ENCODE results near the gene JARID2. TPM values are rescaled to one million over a fixed set of nuclear protein-coding genes. Genes with fewer than 3 reads are reported as not detected.

JARID2 gene
- total RNA-seq, 2 experiments from 2014 or later: 19.0 to 19.5 TPM

- ChIA-PET POLR2A (interaction anchor here (0.5 to 1.8 kb wide), 7 partner anchors 8 to 387 kb away, joined by 3 to 4 read pairs (median 3); no protein-coding TSS in a partner anchor), CTCF (ENCODE audit: unreplicated experiment) (no interaction called here)
- no peaks in the 10 kb centered on the region for H3K9me2 ChIP-seq (ENCODE audit: insufficient read depth, low read length)
- no peaks in the 10 kb centered on the region for H3K36me3 ChIP-seq (ENCODE audit: insufficient read depth, low read length)
- H3K9me3 ChIP-seq (ENCODE audit: low read length): no peaks in the 10 kb centered on the region
- peak overlapping the region; percentile 47 for H3K4me2 ChIP-seq (ENCODE audit: low read length)
- no TSS peak for BruUV-seq (replicated peaks)
- no peaks in the 10 kb centered on the region for H4K20me1 ChIP-seq (ENCODE audit: insufficient read depth, low read length)
- no peak overlapping the region for H3K4me3 ChIP-seq (ENCODE audit: low read depth, low read length, poor library complexity, severe bottlenecking)
- H3K79me2 ChIP-seq (ENCODE audit: insufficient read depth, low read depth, low read length): no peaks in the 10 kb centered on the region
- H3K4me1 ChIP-seq (ENCODE audit: insufficient read depth, low read length, poor library complexity, severe bottlenecking): peaks cover 33% of the 10 kb centered on the region
- no peak overlapping the region for H3K27ac ChIP-seq (ENCODE audit: low read depth, low read length, poor library complexity, severe bottlenecking)
- TF ChIP-seq, protein P1, sequence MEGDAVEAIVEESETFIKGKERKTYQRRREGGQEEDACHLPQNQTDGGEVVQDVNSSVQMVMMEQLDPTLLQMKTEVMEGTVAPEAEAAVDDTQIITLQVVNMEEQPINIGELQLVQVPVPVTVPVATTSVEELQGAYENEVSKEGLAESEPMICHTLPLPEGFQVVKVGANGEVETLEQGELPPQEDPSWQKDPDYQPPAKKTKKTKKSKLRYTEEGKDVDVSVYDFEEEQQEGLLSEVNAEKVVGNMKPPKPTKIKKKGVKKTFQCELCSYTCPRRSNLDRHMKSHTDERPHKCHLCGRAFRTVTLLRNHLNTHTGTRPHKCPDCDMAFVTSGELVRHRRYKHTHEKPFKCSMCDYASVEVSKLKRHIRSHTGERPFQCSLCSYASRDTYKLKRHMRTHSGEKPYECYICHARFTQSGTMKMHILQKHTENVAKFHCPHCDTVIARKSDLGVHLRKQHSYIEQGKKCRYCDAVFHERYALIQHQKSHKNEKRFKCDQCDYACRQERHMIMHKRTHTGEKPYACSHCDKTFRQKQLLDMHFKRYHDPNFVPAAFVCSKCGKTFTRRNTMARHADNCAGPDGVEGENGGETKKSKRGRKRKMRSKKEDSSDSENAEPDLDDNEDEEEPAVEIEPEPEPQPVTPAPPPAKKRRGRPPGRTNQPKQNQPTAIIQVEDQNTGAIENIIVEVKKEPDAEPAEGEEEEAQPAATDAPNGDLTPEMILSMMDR (conservative IDR thresholded peaks at IDR 0.05; ENCODE audit: low read length): no peak
- no peak for TF ChIP-seq EZH2phosphoT487 (IDR thresholded peaks at IDR 0.05; ENCODE audit: borderline replicate concordance, low read depth, low read length)
- intact Hi-C loops (cut with micrococcal nuclease; ENCODE audit: unreplicated experiment): no loop called here
- H2AFZ ChIP-seq (ENCODE audit: low read length): no peak overlapping the region
- DNase-seq (ENCODE audit: low spot score): no peak
Observed at GRCh38 chr6:15234068-15234758, 11.7 kb upstream of the JARID2 start.

DNA sequence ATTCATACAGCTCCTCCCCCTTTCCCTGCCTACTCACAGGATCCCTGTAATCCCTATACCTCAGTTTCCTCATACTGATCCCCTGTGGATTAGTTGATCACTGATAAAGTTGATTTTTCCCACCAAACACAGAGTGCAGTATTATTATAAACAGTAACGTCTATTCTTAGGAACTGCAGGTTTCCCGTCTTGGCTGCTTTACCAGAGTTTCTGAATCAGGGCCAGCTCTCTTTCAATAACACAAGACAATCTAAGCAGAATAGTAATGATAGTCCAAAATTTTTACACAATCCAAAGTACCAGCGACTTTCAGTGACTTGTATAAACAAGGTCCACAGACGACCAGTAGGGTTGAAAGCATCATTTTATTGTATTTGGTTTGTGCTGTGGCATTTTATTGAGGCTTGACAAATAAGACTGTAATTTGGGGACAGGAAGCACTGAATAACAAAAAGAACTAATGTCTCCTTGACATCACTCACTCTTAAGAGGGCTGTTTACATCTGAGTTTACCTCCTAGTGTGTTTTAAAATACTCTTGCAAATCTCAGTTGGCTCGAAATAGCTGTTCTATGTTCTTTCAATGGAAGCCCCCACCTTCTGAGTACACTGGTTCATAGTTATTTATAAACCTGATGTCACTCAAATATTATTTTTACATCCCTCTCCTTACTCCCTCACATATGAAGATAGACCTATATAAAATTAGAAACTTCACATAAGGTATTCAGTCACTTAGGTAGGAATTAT is 6.1 kb upstream of the JARID2 start:
- no peak overlapping the region; the same call in 1 of the 2 replicates for H2AFZ ChIP-seq (ENCODE audit: low read length)
- peaks cover 16% of the 10 kb centered on the region for H3K4me1 ChIP-seq (ENCODE audit: insufficient read depth, low read length, poor library complexity, severe bottlenecking)
- no peaks in the 10 kb centered on the region for H3K9me3 ChIP-seq (ENCODE audit: low read length)
- no peaks in the 10 kb centered on the region for H3K9me2 ChIP-seq (ENCODE audit: insufficient read depth, low read length)
- H3K27ac ChIP-seq (ENCODE audit: low read depth, low read length, poor library complexity, severe bottlenecking): no peak overlapping the region
- TF ChIP-seq, protein P1 (conservative IDR thresholded peaks at IDR 0.05; ENCODE audit: low read length): no peak
- TF ChIP-seq EZH2phosphoT487 (IDR thresholded peaks at IDR 0.05; ENCODE audit: borderline replicate concordance, low read depth, low read length): no peak
- no peak overlapping the region for H3K4me3 ChIP-seq (ENCODE audit: low read depth, low read length, poor library complexity, severe bottlenecking)
- ChIA-PET CTCF (ENCODE audit: unreplicated experiment) (no interaction called here), POLR2A (no interaction called here)
- H3K79me2 ChIP-seq (ENCODE audit: insufficient read depth, low read depth, low read length): no peaks in the 10 kb centered on the region
- no peaks in the 10 kb centered on the region for H4K20me1 ChIP-seq (ENCODE audit: insufficient read depth, low read length)
- no peak for DNase-seq (ENCODE audit: low spot score)
- H3K36me3 ChIP-seq (ENCODE audit: insufficient read depth, low read length): no peaks in the 10 kb centered on the region
- H3K4me2 ChIP-seq (ENCODE audit: low read length): no peak overlapping the region
- no TSS peak for BruUV-seq (replicated peaks)
- intact Hi-C loops (cut with micrococcal nuclease; ENCODE audit: unreplicated experiment): no loop called here
